ENCODE results near the gene EEFSEC.

The EEFSEC gene

DNA sequence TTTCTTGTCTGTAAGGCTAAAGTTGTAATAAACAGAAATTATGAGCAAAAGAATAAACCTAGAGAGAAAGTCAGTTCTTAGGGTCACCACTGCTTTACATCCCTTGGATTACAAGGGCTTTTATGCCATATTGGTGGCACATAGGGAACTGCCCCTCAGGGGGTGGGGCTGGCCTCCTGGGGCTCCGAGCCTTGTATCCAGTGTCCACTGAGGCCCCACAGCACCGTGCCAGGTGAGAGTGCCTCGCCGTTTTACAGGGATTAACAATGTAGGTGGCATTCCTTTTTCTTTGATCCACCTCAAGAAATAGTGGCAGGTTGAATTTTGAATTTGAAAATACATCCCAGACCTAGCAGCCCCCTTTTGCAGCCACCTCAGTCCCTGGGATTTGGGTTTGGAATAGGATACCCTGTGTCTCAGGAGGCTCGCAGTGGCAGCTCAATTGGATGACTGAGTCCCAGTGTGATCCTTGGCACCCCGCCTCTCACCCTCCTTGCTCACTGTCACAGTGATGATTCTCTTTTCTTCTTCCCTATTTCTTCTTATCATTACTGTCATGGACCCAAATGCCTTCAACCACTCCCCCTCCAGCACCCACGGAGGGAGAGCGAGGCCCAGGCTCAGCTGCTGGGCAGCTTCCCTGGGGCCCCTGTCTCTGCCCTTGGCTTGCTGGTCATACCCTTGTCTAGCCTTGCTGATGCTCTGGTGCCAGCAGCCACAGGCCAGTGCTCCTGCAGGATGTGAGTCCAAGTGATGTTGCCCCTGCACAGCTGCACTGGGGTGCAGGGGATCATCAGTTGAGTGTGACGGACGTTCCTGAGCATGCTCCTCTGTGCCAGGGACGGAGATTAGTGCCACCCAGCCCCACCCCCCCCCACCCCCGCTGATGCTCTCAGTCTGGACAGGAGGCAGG lies 175.5 kb downstream of the EEFSEC start:
- TF ChIP-seq, protein P1, sequence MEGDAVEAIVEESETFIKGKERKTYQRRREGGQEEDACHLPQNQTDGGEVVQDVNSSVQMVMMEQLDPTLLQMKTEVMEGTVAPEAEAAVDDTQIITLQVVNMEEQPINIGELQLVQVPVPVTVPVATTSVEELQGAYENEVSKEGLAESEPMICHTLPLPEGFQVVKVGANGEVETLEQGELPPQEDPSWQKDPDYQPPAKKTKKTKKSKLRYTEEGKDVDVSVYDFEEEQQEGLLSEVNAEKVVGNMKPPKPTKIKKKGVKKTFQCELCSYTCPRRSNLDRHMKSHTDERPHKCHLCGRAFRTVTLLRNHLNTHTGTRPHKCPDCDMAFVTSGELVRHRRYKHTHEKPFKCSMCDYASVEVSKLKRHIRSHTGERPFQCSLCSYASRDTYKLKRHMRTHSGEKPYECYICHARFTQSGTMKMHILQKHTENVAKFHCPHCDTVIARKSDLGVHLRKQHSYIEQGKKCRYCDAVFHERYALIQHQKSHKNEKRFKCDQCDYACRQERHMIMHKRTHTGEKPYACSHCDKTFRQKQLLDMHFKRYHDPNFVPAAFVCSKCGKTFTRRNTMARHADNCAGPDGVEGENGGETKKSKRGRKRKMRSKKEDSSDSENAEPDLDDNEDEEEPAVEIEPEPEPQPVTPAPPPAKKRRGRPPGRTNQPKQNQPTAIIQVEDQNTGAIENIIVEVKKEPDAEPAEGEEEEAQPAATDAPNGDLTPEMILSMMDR (IDR thresholded peaks at IDR 0.05; ENCODE audit: insufficient read depth, low read length), result no peak
- TF ChIP-seq GABPA (IDR thresholded peaks at IDR 0.05; ENCODE audit: low read depth), result no peak
- Histone ChIP-seq H3K27ac (replicated peaks) (no peak overlapping the region), H3K27me3 (ENCODE audit: insufficient read depth, poor library complexity, severe bottlenecking) (no peaks in the 10 kb centered on the region), H3K4me3 (replicated peaks; ENCODE audit: insufficient read depth, low read length) (no peak overlapping the region)
- DNase-seq (ENCODE audit: low read depth in 1 of 2, low spot score in 1 of 2), result no peak

DNA sequence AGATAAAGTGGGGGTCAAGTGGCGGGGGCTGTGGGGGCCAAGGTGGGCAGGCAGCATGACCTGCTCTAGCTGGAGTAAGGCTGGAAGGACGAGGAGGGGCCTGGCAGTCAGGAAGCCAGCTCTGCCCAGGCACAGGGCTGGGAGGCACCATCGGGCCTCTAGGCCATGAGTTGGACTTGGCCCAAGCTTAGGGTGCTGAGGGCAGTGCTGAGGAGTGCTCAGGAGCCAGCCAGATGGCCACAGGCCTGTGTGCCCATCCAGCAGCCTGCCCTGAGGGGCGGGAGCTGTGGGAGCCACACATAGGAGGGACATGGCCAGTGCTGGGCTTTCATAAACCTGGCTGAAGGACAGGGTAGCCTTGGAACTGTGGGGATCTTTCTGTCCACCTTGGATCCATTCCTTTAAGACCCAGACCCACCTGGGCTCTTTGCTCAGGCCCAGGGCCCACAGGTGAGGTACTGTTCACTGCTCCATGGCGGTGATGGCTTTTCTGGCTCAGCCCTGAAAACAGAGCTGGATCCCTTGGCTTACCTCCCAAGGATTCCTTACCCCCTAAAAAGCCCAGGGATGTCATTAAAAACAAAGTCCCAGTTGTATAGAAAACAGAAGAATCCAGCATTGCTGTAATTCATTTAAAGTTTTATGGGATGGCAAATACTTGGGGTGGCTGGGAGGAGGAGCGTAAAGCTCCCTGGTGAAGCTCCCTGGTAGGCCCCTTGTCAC lies 176.4 kb downstream of the EEFSEC start:
- Histone ChIP-seq H3K27ac (replicated peaks) (no peak overlapping the region), H3K4me3 (replicated peaks; ENCODE audit: insufficient read depth, low read length) (no peak overlapping the region), H3K27me3 (ENCODE audit: insufficient read depth, poor library complexity, severe bottlenecking) (no peaks in the 10 kb centered on the region)
- no peak for DNase-seq (ENCODE audit: low read depth in 1 of 2, low spot score in 1 of 2)
- TF ChIP-seq POLR2AphosphoS5 (IDR thresholded peaks at IDR 0.05; ENCODE audit: low read depth) (no peak), SPI1 (IDR thresholded peaks at IDR 0.05; ENCODE audit: borderline replicate concordance, low read depth) (no peak), GABPA (IDR thresholded peaks at IDR 0.05; ENCODE audit: low read depth) (no peak)
- TF ChIP-seq, protein P1 (IDR thresholded peaks at IDR 0.05; ENCODE audit: insufficient read depth, low read length), result no peak
- TF ChIP-seq, protein P2, sequence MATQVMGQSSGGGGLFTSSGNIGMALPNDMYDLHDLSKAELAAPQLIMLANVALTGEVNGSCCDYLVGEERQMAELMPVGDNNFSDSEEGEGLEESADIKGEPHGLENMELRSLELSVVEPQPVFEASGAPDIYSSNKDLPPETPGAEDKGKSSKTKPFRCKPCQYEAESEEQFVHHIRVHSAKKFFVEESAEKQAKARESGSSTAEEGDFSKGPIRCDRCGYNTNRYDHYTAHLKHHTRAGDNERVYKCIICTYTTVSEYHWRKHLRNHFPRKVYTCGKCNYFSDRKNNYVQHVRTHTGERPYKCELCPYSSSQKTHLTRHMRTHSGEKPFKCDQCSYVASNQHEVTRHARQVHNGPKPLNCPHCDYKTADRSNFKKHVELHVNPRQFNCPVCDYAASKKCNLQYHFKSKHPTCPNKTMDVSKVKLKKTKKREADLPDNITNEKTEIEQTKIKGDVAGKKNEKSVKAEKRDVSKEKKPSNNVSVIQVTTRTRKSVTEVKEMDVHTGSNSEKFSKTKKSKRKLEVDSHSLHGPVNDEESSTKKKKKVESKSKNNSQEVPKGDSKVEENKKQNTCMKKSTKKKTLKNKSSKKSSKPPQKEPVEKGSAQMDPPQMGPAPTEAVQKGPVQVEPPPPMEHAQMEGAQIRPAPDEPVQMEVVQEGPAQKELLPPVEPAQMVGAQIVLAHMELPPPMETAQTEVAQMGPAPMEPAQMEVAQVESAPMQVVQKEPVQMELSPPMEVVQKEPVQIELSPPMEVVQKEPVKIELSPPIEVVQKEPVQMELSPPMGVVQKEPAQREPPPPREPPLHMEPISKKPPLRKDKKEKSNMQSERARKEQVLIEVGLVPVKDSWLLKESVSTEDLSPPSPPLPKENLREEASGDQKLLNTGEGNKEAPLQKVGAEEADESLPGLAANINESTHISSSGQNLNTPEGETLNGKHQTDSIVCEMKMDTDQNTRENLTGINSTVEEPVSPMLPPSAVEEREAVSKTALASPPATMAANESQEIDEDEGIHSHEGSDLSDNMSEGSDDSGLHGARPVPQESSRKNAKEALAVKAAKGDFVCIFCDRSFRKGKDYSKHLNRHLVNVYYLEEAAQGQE (IDR thresholded peaks at IDR 0.05; ENCODE audit: insufficient replicate concordance, low read depth), result no peak

DNA sequence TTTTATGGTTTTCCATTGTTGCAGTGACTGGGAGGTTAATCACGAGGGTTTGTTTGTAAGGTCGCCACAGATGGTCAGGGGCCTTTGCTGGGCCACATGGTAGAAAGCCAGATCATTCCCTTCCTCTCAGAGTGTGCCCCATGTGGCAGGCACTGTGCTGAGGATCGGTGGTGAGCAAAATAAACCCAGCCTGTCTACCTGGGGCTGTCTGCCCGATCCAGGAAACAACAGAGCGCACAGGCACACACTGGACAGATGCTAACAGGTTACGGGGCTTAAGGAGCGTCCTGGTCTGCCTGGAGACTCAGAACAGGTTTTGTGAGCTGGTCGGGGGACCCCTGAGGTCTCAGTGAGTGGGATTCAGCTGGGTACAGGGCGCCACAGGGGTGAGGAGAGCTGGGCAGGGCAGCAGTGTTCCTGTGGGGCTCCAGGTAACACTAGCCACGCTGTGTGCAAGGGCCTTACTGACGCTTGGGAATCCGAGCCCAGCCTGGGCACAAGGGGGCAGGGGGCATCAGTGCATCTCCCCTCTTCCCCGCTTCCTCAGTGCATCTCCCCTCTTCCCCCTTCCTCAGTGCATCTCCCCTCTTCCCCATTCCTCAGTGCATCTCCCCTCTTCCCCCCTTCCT lies 177.0 kb downstream of the EEFSEC start:
- Histone ChIP-seq H3K4me3 (replicated peaks; ENCODE audit: insufficient read depth, low read length) (no peak overlapping the region), H3K27me3 (ENCODE audit: insufficient read depth, poor library complexity, severe bottlenecking) (no peaks in the 10 kb centered on the region), H3K27ac (replicated peaks) (no peak overlapping the region)
- TF ChIP-seq SPI1 (IDR thresholded peaks at IDR 0.05; ENCODE audit: borderline replicate concordance, low read depth), result no peak
- TF ChIP-seq POLR2AphosphoS5 (IDR thresholded peaks at IDR 0.05; ENCODE audit: low read depth), result no peak
- no peak for TF ChIP-seq GABPA (IDR thresholded peaks at IDR 0.05; ENCODE audit: low read depth)
- TF ChIP-seq, protein P2 (IDR thresholded peaks at IDR 0.05; ENCODE audit: insufficient replicate concordance, low read depth), result no peak
- TF ChIP-seq, protein P1 (IDR thresholded peaks at IDR 0.05; ENCODE audit: insufficient read depth, low read length), result no peak
- no peak for DNase-seq (ENCODE audit: low read depth in 1 of 2, low spot score in 1 of 2)

All from HL-60 (cell line).